ENCODE data around the gene HMGCL.
"Not testable (repeated sequence)": the region's sequence is repeated elsewhere in the genome, so short reads cannot be mapped to it uniquely, and the experiment has no call there.

The HMGCL gene

GRCh38 chr1:23798662-23799142 lies 26.5 kb downstream of the HMGCL start:
- no peak for DNase-seq (ENCODE audit: low spot score)

GRCh38 chr1:23797478-23798448 lies 27.5 kb downstream of the HMGCL start:
- DNase-seq (ENCODE audit: low spot score) = no peak

- DNase-seq (ENCODE audit: low spot score) = no peak
Observed at GRCh38 chr1:23796466-23797271, 28.6 kb downstream of the HMGCL start.

- no peak for DNase-seq (ENCODE audit: low spot score)
Observed at GRCh38 chr1:23795676-23796465, 29.4 kb downstream of the HMGCL start.

GRCh38 chr1:23794732-23795182 lies 30.5 kb downstream of the HMGCL start:
- not testable (repeated sequence) for DNase-seq (ENCODE audit: low spot score)

GRCh38 chr1:23793861-23794731 lies 31.1 kb downstream of the HMGCL start:
- no peak for DNase-seq (ENCODE audit: low spot score)

GRCh38 chr1:23793018-23793781 lies 32.0 kb downstream of the HMGCL start:
- DNase-seq (ENCODE audit: low spot score) = no peak

GRCh38 chr1:23792151-23792945 lies 32.9 kb downstream of the HMGCL start:
- DNase-seq (ENCODE audit: low spot score) = no peak

- DNase-seq (ENCODE audit: low spot score) = peak; percentile 50
Observed at GRCh38 chr1:23791516-23792047, 33.6 kb downstream of the HMGCL start.

GRCh38 chr1:23790696-23791515 lies 34.3 kb downstream of the HMGCL start, which contains the start of gene LYPLA2:
TSS of gene LYPLA2 (plus strand) at chr1:23791145. CDS start at chr1:23792683, 1,538 bp downstream.
- DNase-seq (ENCODE audit: low spot score) = peak; percentile 90

- DNase-seq (ENCODE audit: low spot score) = no peak
Observed at GRCh38 chr1:23788695-23789094, 36.5 kb downstream of the HMGCL start.

- DNase-seq (ENCODE audit: low spot score) = no peak
Observed at GRCh38 chr1:23787701-23788100, 37.5 kb downstream of the HMGCL start.

- no peak for DNase-seq (ENCODE audit: low spot score)
Observed at GRCh38 chr1:23784846-23785245, 40.4 kb downstream of the HMGCL start.

- not testable (repeated sequence) for DNase-seq (ENCODE audit: low spot score)
Observed at GRCh38 chr1:23783141-23783540, 42.1 kb downstream of the HMGCL start.

GRCh38 chr1:23779826-23780371 lies 45.3 kb downstream of the HMGCL start:
- no peak for DNase-seq (ENCODE audit: low spot score)

- DNase-seq (ENCODE audit: low spot score) = peak; percentile 96
Observed at GRCh38 chr1:23777979-23778814, 47.0 kb downstream of the HMGCL start, which contains the start of gene PITHD1. TSS of gene PITHD1 (plus strand) at chr1:23778418. CDS start at chr1:23778516, 98 bp downstream.

All from germinal center (tissue), 1 donor.